ENCODE measurements around the gene ANKRD40CL.
A peak's percentile ranks its signal among the peaks of the same experiment; 100 is the strongest.
"Not testable (repeated sequence)": the region's sequence is repeated elsewhere in the genome, so short reads cannot be mapped to it uniquely, and the experiment has no call there.

Gene ANKRD40CL, protein sequence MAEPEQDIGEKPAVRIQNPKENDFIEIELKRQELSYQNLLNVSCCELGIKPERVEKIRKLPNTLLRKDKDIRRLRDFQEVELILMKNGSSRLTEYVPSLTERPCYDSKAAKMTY

DNA sequence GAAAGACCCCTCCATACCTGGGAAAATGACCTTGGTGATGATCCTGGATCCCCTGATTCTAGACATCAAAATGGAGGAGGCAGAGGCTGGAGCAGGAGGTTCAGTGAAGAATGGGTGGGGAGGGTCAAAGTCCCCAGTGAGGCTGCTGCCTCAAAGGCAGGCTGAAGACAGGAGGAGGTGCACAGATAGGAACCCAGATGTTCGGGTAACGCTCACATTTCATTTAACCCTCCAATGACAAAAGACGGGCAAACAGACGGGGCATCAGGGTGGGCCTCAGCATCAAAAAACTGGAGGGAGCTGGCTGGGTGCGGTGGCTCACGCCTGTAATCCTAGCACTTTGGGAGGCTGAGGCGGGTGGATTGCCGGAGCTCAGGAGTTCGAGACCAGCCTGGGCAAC lies at the start of gene ANKRD40CL:
Gene ANKRD40CL, minus strand, starts transcription at position 73 of the 400 bp plus-strand sequence. CDS start 605 bp downstream, outside the sequence.
- DNase-seq (ENCODE audit: low spot score): no peak

DNA sequence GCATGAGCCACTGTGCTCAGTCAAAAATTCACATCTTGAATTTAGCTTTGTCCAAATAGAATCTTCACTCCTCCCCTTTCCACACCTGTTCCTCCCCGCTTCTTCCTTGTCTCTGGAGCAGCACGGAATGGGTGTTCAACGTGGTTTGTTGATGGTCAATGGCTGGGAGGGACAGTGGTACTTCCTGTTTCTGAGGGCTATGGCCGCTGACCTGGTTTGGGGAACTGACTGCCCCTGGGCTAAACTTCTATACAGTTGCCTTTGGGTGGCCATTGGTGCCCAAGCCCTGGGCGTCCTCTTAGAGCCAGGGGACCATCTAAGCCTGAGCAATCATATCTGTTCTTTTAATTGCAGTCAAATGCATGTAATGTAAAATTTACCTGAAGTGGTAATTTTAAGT lies 49.0 kb upstream of the ANKRD40CL start:
- no peak for DNase-seq (ENCODE audit: low spot score)

DNA sequence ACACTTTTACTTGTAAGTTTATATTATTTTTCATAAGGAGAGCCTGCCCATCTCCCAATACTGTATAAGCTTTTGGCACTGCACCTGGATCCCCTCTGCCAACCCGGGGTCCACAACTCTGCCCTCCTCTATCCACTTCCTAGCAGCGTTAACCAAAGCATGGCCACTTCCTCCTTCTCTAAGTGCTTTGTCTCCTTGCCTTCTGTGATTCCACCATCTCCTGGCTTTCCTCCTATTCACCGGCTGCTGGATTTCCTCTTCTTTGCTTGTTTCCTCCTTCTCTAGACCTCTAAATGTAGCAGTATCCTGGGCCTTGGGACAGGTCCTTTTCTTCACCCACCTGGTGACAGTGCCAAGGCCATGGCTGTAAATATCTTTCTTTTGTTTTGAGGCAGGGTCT lies 48.1 kb upstream of the ANKRD40CL start:
- no peak for DNase-seq (ENCODE audit: low spot score)

DNA sequence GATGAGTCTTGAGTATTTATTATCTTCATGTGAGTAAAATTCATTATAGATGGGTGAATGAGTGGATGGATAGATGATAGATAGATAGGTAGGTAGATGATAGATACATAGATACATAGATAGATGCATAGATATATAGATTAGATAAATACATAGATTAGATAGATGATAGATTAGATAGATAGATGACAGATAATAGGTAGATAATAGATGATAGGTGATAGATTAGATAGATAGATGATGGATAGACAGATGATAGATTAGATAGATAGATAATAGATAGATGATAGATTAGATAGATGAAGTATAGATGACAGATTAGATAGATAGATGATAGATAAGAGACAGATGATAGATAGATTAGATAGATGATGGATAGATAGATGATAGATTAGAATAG lies 46.3 kb upstream of the ANKRD40CL start:
- DNase-seq (ENCODE audit: low spot score): no peak

DNA sequence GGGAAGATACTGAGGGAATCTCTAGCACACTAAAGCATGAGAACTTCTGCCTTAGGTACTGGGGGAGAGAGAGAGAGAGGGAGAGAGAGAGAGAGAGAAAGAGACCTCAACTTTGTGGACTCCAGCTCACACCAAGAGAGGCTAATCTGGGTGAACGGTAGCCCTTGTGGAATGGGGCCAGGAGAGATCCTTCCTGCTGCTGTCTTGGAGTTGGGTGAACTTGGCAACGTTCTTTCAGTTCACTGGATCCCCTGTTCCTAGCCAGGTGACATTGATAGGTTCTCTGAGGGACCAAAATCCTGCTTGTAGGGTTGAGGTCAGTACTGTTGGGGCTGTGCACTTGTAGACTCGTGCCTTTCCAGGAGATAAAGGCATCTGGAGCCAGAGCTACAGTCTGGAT lies 41.6 kb upstream of the ANKRD40CL start:
- no peak for DNase-seq (ENCODE audit: low spot score)

DNA sequence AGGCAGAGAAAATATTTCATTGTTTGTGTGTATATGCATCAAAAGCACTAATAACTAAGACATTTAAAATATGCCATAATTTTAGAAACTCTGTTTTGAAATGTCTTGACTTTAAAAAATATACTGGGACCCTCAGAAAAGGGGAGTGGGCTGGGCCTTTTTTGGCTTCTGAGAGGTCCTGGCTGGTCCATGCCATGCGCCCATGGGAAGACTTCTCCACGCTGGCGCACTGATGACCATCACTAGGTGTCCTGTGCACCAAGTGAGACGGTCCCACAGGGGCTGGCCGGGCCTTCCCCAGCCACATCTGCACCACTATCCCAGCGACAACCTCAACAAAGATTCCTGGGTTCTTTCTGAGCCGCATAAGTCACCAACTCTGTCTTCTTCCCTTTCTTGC lies 41.1 kb upstream of the ANKRD40CL start:
- no peak for DNase-seq (ENCODE audit: low spot score)

DNA sequence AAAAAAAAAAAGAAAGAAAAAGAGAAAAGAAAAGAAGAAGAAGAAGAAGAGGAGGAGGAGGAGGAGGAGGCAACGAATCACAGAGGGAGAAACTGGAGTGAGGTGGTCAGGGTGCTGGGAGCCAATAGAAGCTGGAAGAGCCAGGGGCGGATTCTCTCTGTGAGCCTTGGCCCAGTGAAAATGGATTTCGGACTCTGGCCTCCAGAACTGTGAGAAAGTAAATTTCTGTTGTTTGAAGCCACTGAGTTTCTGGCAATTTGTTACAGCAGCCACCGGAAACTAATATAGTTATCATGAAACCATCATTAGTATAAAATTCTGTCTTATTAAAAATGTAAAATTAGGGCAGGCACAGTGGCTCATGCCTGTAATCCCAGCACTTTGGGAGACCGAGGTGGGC lies 40.4 kb upstream of the ANKRD40CL start:
- no peak for DNase-seq (ENCODE audit: low spot score)

DNA sequence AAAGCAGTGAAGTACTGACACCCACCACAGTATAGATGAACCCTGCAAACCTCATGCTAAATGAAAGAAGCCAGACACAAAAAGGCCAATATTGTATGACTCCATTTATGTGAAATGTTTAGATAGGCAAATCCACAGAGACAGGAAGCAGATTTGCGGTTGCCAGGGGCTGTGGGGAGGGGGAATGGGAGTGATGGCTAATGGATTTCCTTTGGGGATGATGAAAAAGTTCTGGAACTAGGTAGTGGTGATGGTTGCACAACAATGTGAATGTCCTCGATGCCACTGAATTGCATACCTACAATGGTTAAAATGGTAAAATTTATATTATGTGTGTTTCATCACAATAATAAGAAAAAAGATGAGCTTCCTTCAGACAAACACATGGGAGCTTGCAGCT lies 39.7 kb upstream of the ANKRD40CL start:
- no peak for DNase-seq (ENCODE audit: low spot score)

DNA sequence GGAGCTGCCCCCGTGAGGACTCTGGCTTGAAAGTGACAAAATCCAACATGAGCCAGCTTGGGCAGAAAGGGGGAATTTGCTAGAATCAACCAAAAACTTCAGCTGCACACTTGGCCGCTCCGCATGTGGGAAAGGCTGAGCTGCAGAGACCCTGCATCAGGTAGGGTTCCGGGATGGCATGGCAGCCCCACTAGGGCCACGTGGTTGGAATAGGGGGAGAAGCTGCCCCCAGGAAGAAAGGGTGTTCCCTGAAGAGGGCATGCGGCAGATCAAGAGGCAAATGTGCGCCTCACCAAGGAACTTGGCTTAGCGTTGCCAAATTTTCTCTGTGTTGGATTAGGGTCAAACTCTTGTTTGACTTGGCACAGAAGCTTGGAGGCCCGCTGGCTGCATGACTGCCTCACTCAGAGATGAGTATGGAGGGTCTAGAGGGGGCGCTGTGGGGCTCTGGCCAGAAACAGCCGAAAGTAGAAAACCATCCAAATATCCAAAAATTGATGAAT lies 38.9 kb upstream of the ANKRD40CL start:
- peak; percentile 43 for DNase-seq (ENCODE audit: low spot score)

DNA sequence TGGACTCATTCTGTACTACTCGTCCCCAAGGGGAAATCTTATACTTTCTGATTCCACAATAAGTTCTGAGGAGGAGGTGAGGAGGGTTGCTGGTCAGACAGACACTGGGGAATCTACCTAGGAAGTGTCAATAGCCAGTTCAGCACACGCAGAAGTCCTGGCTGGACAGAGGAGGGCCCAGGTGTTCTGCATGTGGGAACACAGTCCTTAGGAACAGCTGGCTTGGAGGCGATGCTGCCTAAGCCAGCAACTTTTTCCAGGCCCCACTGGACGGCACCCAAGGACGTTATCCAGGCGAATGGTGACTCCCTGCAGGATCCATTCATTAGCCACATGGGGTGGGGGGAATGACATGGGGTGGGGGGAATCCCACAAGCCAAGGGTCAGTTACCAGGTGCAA lies 38.2 kb upstream of the ANKRD40CL start:
- DNase-seq (ENCODE audit: low spot score): no peak

DNA sequence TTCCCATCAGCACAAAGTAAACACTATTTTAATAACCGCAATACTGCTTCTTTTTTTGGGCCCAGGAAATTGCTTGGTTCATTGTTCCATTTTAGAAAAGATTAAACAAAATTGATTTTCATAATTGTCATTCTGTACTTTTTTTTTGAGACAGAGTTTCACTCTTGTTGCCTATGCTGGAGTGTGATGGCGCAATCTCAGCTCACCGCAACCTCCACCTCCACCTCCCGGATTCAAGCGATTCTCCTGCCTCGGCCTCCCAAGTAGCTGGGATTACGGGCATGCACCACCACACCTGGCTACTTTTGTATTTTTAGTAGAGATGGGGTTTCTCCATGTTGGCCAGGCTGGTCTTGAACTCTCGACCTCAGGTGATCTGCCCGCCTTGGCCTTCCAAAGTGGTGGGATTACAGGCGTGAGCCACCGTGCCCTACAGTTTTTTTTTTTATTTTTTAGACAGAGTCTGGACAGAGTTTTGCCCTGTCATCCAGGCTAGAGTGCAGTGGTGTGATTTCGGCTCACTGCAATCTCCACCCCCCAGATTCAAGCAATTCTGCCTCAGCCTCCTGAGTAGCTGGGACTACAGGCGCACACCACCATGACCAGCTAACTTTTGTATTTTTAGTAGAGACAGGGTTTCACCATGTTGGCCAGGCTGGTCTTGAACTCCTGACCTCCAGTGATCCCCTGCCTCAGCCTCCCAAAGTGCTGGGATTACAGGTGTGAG lies 37.6 kb upstream of the ANKRD40CL start:
- not testable (repeated sequence) for DNase-seq (ENCODE audit: low spot score)

DNA sequence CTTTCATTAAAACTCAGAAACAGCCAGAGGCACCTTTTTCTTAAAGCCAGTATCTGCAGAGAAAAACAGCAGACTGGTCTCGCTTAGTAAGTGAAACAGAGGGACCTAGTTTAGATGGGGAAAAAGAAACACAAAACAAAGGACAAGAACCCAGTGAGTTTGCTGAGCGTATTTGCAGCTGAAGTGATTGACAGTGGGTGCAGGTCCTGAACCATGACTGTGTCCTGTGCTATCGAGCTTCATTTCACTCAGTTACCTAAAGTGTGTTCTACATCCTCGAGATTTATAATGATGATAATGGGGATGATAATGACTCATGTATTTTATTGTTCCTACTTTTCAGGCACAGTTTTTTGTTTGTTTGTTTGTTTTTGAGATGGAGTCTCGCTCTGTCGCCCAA lies 36.4 kb upstream of the ANKRD40CL start:
- no peak for DNase-seq (ENCODE audit: low spot score)

DNA sequence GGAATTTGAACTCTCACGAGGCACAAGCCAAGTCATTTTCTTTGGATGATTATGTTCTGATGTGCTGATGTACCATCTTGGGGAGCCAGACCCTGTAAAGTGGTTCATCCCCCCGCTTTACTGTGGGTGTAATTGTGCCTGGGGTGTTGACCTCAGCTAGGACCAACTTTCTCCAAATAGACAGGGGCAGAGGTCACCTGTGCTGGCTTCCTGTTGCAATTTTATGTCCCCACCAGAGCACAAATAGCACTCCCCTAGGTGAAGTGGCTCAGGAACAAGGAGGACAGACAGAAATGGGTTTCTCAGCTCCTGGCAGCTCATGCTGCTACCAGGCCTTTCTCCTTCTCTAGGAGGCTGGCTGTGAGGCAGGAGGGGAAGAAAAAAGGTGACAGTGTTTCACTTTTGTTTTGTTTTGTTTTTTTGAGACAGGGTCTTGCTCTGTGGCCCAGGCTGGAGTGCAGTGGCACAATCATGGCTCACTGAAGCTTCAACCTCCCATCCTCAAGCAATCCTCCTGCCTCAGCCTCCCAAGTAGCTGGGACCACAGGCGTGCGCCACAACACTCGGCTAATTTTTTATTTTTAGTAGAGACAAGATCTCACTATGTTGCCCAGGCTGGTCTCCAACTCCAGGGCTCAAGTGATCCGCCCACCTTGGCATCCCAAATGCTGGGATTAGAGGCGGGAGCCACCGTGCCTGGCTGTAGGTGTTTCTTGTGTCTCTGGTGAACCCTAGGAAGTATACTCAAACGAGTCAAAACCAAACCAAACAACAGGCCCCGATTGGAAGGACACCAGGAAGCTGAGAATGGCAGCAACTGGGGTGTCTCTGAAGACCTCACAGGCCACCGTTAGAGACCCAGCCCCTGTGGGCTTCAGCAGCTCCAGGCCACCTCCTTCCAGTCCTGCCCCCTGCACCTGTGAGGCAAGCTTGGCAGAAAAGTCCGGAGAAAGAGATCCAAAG lies 35.6 kb upstream of the ANKRD40CL start:
- DNase-seq (ENCODE audit: low spot score): peak; percentile 29

DNA sequence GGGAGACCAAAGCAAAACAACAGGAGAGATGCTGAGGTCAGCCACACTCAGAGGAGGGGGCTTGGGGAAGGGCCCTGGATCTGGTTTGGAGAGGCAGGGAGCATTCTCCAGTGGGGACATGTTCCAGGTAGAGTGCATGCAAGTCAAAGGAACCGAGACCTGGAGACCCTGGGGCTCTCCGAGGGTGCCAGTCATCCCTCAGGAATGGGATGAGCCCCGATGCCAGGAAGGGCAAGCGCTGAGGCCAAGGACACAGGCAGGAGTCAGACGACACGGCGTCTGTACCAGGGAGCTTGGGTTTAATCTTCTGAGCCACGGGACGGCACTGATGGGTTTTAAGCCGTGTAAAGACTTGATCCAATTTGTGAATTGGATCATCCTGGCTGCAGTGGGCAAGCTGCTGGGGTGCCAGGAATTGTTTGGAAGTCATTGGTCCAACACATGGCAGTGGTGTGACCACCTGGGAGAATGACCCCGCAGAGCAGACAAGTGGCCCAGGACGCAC lies 32.9 kb upstream of the ANKRD40CL start:
- no peak for DNase-seq (ENCODE audit: low spot score)

DNA sequence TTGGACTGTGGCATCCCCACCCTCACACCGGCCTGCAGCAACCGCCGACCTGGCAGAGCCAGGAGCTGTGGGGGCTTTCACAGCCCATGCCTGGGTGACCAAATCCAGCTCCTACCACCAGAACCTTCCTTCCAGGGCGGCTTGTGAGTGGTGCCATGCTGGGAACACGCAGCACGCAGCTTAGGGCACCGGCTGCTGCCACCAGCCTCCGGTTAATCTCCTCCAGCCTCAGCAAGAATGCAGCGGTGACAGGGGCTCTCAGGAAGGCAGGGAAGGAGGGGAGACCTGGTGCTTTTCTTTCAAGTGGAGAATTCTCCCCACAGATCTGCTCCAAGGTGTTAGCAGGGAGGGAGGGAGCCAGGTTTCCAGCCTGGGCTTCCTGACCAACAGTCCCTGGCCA lies 32.3 kb upstream of the ANKRD40CL start:
- no peak for DNase-seq (ENCODE audit: low spot score)

DNA sequence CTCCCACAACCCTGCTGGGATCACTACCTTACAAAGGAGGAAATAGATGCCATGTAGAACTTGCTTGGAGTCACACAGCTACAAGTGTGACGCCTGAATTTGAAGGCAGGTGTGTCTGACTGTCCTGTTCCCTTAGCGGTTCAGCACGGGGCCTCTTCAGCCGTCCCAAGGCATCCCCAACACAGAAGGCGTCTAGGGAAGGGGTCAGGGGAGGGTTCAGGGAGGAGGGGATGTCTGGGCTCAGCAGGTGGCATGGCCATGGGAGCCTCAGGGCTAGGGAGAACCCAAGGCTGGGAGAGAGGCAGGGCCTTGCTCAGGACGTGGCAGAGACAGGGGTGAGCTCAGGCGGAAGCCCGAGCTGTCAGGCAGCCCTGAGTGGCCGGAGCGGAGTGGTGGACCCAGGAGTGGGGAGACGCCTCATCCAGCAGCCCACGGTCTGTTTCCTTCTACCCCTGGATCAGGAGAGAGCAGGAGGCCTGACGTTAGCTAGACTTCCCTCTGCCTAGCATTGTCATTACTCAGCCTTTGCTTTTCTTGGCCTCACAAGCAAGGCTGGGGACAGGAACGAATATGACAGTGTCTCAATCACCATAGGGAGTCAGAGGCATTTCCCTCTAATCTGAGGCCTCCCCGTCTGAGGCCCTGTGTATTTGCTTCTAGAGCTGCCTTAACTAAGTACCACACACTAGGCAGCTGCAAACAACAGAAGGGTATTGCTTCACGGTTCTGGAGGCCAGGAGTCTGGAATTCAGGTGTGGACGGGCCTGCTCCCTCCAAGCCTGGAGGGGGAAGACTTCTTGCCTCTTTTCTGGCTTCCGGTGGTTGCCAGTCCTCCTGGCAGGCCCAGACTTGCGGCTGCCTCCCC lies 31.3 kb upstream of the ANKRD40CL start:
- no peak for DNase-seq (ENCODE audit: low spot score)

DNA sequence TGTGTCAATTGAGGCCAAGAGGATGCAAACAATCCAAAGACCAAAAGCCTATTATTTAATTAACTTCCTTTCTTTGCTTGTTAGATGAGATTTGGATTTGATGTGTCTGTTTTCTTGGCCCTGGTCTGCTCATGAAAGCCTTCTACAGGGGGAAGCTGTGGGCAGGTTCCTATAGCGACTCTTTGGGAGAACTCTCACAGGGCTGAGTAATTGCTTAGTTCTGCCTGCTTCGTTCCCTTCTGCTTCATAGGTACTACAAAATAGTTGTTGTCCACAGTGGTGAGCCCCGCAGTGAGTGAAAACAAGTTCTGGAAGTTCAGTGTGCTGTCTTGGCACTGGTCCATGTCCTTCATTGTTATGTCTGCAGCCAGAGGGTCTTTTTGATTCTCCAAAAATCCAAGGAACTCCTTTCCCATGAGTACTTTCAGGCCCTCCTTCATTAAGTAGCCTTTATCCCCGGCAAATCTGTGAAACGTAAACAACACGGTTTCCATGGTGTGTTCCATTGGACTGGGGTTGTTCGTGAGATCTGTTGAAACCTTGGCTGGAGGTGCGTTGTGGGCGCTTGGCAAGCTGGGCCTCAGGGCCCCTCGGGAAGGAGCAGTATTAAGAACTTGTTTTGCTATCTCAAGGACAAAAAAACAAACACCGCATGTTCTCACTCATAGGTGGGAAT lies 30.0 kb upstream of the ANKRD40CL start:
- DNase-seq (ENCODE audit: low spot score): no peak

DNA sequence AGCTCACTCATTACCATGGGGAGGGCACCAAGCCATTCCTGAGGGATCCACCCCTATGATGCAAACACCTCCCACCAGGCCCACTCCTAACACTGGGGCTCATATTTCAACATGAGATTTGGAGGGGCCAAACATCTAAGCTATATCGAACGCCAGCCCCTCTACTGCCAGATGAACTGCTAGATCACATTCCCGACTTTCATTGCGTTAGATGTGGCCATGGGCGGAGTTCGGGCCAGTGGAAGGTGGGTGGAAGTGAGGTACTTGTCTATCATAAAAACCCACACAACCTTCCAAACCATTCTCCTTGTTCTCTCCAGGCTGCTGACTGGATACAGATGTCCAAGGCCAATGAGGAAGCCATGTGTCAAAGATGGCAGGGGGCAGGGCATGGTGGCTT lies 27.0 kb upstream of the ANKRD40CL start:
- DNase-seq (ENCODE audit: low spot score): no peak

DNA sequence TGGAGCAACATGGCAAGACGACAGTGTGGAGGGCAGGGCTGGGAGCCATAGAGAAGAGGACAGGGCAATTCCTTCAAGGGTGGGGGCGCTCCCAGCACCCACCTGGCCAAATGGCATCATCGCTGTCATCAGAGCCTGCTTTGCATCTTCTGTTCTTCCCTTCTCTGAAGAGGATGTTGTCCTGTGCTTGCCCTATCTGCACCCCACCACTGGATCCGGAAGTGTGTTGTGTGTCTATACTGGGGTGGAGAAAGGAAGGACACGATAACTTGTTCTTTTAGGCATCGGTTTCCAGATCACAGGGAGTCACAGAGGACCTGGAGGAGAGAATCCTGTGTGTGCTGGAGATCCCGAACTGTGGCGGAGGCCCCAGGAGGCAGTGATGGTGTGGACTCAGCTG lies 25.7 kb upstream of the ANKRD40CL start:
- DNase-seq (ENCODE audit: low spot score): no peak

DNA sequence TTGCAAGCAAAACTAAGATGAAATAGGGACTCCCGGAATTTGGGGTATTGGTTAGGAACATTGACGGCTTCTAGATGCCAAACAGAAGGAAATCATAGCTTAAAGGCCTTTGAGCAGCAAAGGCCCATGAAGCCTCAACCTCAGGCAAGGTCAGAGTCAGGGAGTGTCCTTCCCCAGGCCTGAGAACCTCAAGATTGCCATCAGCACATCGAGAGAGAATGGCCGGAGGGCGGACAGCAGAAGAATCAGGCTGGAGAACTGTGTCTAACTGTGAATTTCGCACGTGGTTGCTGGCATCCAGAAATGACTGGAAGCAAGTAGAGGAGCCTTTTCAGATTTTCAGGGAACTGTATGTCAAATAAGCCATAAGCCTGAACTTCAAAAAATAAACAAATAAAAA lies 24.8 kb upstream of the ANKRD40CL start:
- DNase-seq (ENCODE audit: low spot score): no peak

DNA sequence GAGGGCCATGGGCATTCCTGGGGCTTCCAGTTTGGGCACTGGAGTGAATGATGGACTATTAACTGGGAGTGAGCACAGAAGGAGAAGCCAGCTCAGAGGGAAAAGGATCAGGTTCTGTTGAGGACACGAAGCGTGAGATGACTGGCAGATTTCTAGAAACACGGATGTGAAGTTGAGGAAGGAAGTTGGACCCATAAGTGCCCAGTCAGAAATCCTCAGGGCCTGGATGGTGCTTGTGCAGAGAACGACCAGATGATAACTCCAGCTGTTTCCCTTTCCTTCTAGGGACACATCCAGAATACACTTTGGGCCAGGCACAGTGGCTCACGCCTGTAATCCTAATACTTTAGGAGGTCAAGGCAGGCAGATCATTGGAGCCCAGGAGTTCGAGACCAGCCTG lies 23.3 kb upstream of the ANKRD40CL start:
- DNase-seq (ENCODE audit: low spot score): no peak
